OCI-LY1 (cell line): ENCODE data around the gene RPS14.

Experiments
- CTCF ChIP-seq: fragments of 200-600 bp; sonication (generic), shearing (Covaris generic); IDR thresholded peaks from 2 replicates; pipeline ENCODE4 v1.5.1; 2017; ENCODE audit warnings: mild to moderate bottlenecking, antibody characterized with exemption, low read length, moderate library complexity, mixed read lengths
- EZH2 ChIP-seq: fragments of 200-600 bp; sonication (generic), shearing (Covaris generic); IDR thresholded peaks from 2 replicates; pipeline ENCODE4 v1.8.0; 2017; ENCODE audit warnings: borderline replicate concordance, mixed run types, mild to moderate bottlenecking, antibody characterized with exemption, low read length, moderate library complexity, mixed read lengths

GRCh38 chr5:150395688-150395975, 53.9 kb downstream of the RPS14 start:
- TF ChIP-seq EZH2 (no peak), CTCF (no peak)
